Nephron progenitor cell (in vitro differentiated cells): ENCODE data around the gene KLHL41.
A peak's percentile ranks its signal among the peaks of the same experiment; 100 is the strongest.
"Not testable (repeated sequence)": the region's sequence is repeated elsewhere in the genome, so short reads cannot be mapped to it uniquely, and the experiment has no call there.

Source experiments
- DNase-seq: peaks from one replicate; pipeline ENCODE4 v3.0.0; 2021
- H3K27ac Mint-ChIP-seq: 2 replicates; pipeline ENCODE4 v1.8.0; 2021; ENCODE audit warnings: mild to moderate bottlenecking, moderate library complexity, mixed read lengths
- H3K27me3 Mint-ChIP-seq: 2 replicates; pipeline ENCODE4 v1.8.0; 2021; ENCODE audit warnings: mild to moderate bottlenecking, low read depth, mixed read lengths; ENCODE audit not compliant: poor library complexity
- H3K36me3 Mint-ChIP-seq: 2 replicates; pipeline ENCODE4 v1.8.0; 2021; ENCODE audit warnings: low read depth, mixed read lengths
- H3K4me1 Mint-ChIP-seq: 2 replicates; pipeline ENCODE4 v1.8.0; 2021; ENCODE audit warnings: mixed read lengths
- H3K4me3 Mint-ChIP-seq: 2 replicates; pipeline ENCODE4 v1.8.0; 2021; ENCODE audit warnings: mild to moderate bottlenecking, moderate library complexity, mixed read lengths
- H3K9me3 Mint-ChIP-seq: 2 replicates; pipeline ENCODE4 v1.8.0; 2021; ENCODE audit warnings: mild to moderate bottlenecking, moderate library complexity, mixed read lengths
- TF ChIP-seq, protein P1 (sequence below): fragments of 200-600 bp; sonication (generic); IDR thresholded peaks from 2 replicates; pipeline ENCODE4 v1.5.0; 2021; ENCODE audit warnings: antibody characterized with exemption

Gene KLHL41

DNA sequence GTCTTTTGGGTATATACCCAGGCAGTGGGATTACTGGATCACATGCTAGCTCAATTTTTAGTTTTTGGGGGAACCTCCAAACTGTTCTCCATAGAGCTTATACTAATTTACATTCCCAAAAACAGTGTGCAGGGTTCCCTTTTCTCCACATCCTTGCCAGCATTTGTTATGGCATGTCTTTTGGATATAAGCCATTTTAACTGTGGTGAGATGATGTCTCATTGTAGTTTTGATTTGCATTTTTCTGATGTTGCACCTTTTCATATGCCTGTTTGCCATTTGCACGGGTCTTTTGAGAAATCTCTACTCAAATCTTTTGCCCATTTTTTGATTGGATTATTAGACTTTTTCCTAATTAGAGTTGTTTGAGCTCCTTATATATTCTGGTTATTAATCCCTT is 56.2 kb downstream of the KLHL41 start:
- no peak for DNase-seq
- H3K4me3 Mint-ChIP-seq = no peak overlapping the region
- no peak overlapping the region for H3K27ac Mint-ChIP-seq
- peaks cover 49% of the 10 kb centered on the region for H3K36me3 Mint-ChIP-seq
- TF ChIP-seq, protein P1, sequence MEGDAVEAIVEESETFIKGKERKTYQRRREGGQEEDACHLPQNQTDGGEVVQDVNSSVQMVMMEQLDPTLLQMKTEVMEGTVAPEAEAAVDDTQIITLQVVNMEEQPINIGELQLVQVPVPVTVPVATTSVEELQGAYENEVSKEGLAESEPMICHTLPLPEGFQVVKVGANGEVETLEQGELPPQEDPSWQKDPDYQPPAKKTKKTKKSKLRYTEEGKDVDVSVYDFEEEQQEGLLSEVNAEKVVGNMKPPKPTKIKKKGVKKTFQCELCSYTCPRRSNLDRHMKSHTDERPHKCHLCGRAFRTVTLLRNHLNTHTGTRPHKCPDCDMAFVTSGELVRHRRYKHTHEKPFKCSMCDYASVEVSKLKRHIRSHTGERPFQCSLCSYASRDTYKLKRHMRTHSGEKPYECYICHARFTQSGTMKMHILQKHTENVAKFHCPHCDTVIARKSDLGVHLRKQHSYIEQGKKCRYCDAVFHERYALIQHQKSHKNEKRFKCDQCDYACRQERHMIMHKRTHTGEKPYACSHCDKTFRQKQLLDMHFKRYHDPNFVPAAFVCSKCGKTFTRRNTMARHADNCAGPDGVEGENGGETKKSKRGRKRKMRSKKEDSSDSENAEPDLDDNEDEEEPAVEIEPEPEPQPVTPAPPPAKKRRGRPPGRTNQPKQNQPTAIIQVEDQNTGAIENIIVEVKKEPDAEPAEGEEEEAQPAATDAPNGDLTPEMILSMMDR = no peak
- H3K4me1 Mint-ChIP-seq = peaks cover 10% of the 10 kb centered on the region
- H3K9me3 Mint-ChIP-seq = peaks cover 18% of the 10 kb centered on the region
- H3K27me3 Mint-ChIP-seq = peaks cover 4% of the 10 kb centered on the region

DNA sequence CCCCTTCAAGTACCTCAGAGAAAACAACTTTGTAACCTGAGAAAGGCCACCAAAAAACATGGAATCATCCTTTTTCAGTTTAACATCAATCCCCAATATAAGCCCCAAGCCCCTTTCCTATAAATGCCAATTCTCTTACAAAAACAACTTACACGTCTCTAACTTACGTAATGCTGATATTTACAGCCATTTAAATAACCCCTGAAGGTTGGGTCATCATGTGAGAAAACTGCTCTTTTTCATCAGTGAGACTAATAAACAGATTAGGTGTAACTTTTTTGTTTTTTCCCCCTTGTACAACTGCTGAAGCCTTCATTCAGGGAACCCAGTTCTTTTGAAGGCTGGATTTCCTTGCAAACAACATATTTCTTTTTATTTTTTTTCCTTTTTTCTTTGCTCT is 60.4 kb downstream of the KLHL41 start:
- Mint-ChIP-seq H3K36me3 (peaks cover 23% of the 10 kb centered on the region), H3K27me3 (no peaks in the 10 kb centered on the region), H3K9me3 (peaks cover 13% of the 10 kb centered on the region), H3K4me3 (peak overlapping the region; percentile 11), H3K27ac (no peak overlapping the region), H3K4me1 (peaks cover 37% of the 10 kb centered on the region)
- no peak for DNase-seq
- TF ChIP-seq, protein P1 = no peak

DNA sequence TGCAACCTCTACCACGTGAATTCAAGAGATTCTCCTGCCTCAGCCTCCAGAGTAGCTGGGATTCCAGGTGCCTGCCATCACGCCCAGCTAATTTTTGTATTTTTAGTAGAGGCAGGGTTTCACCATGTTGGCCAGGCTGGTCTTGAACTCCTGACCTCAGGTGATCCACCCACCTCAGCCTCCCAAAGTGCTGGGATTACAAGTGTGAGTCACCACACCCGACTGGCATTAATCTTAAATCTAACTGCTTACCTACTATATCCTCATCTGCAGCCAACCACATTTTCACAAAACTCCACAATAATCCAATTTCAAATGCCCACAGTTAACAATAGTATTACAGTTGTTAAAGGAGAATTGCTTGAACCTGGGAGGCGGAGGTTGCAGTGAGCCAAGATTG is 61.2 kb downstream of the KLHL41 start:
- not testable (repeated sequence) for DNase-seq, H3K27me3 Mint-ChIP-seq, H3K27ac Mint-ChIP-seq
- peaks cover 10% of the 10 kb centered on the region for H3K9me3 Mint-ChIP-seq
- H3K4me3 Mint-ChIP-seq = peak overlapping the region; percentile 41
- H3K36me3 Mint-ChIP-seq = peaks cover 17% of the 10 kb centered on the region
- peaks cover 37% of the 10 kb centered on the region for H3K4me1 Mint-ChIP-seq

DNA sequence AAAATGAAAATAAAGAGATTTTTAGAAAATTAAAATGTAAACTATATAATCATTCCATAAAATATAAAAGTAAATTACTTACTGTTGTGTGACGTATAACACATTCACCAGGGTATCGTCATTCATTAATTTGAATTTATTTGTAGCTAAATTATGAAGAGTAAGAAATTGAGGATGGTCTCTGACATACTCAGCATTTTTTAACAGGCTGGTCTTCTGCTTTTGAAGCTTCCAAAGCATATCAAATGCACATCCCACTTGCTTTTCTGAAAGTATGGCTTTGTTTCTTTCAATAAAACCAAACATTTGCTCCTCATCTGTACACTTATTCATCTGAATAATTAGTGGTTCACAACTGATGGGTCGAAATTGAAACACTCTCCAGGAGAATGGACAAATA is 62.1 kb downstream of the KLHL41 start:
- H3K4me3 Mint-ChIP-seq = peak overlapping the region; percentile 95

DNA sequence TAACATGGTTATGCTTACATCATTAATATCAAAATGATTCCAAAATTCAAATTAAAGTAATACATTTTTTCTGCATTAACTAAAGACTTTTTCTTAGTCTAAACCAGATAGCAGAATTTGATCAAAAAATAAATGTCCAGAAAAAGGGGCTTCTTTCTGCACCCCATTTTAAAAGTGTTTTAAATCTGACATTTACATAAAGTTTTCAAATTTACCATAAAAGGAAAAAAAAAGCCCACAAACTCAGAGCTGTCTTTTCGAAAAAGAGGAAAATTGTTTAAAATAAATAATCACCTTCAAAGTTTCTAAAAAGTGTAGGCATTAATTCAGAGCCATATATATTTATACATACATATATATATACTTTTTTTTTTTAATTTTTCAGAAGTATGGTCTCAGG is 62.7 kb downstream of the KLHL41 start:
- peaks cover 15% of the 10 kb centered on the region for H3K27me3 Mint-ChIP-seq
- no peak for DNase-seq
- TF ChIP-seq, protein P1 = no peak
- H3K9me3 Mint-ChIP-seq = peaks cover 17% of the 10 kb centered on the region
- peak overlapping the region; percentile 95 for H3K4me3 Mint-ChIP-seq
- H3K4me1 Mint-ChIP-seq = peaks cover 37% of the 10 kb centered on the region
- no peak overlapping the region for H3K27ac Mint-ChIP-seq
- H3K36me3 Mint-ChIP-seq = peaks cover 13% of the 10 kb centered on the region

More for the DNA sequence above, 62.1 kb downstream of the KLHL41 start:
- peaks cover 37% of the 10 kb centered on the region for H3K4me1 Mint-ChIP-seq
- TF ChIP-seq, protein P1 = no peak
- peaks cover 11% of the 10 kb centered on the region for H3K27me3 Mint-ChIP-seq
- no peak for DNase-seq
- no peak overlapping the region for H3K27ac Mint-ChIP-seq
- H3K36me3 Mint-ChIP-seq = peaks cover 13% of the 10 kb centered on the region
- peaks cover 15% of the 10 kb centered on the region for H3K9me3 Mint-ChIP-seq

DNA sequence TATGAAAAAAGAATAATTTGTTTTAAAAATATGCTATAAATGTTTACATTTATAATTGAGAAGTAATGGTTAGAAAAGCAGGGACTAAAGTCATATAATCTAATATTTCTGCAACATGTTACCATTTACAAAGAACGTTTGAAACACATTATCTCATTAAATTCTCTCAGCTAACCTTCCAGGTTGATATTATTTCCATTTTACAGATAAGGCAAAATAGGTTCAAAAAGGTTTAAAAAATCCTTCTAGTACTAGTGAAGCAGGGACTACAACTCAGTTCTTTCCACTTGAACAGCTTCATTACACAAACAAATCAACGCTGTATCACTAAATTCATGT is 63.3 kb downstream of the KLHL41 start:
- TF ChIP-seq, protein P1 = no peak
- DNase-seq = no peak
- peak overlapping the region; percentile 95 for H3K4me3 Mint-ChIP-seq
- peaks cover 17% of the 10 kb centered on the region for H3K9me3 Mint-ChIP-seq
- H3K27ac Mint-ChIP-seq = peak overlapping the region; percentile 97
- peaks cover 20% of the 10 kb centered on the region for H3K27me3 Mint-ChIP-seq
- H3K4me1 Mint-ChIP-seq = peaks cover 37% of the 10 kb centered on the region
- H3K36me3 Mint-ChIP-seq = peaks cover 13% of the 10 kb centered on the region
